Fibroblast of the aortic adventitia (primary cell): ENCODE data around the gene NPR2. TPM values are rescaled to one million over a fixed set of nuclear protein-coding genes. Genes with fewer than 3 reads are reported as not detected.

ENCODE experiments used
- DNase-seq: peaks from one replicate; pipeline ENCODE4 v3.0.0-alpha.2; 2010; ENCODE audit warnings: low read depth
- H3K4me3 ChIP-seq: 2 replicates; pipeline ENCODE4 v1.5.1; 2011; ENCODE audit warnings: low read depth, mild to moderate bottlenecking, control low read depth, low read length, moderate library complexity
- CTCF ChIP-seq: IDR thresholded peaks from 2 replicates; pipeline ENCODE4 v1.5.1; 2011; ENCODE audit warnings: mild to moderate bottlenecking, low read length, control low read depth, inconsistent platforms; ENCODE audit not compliant: insufficient read depth
- total RNA-seq: library from RNA; depleted of rRNA; stranded (reverse); fragments of >200 nt; gene quantifications from 2 replicates; pipeline ENCODE4 v1.2.3, GENCODE V29; 2012; ENCODE audit warnings: low replicate concordance

The NPR2 gene
- total RNA-seq, 1 donor = 17.1 TPM

DNA sequence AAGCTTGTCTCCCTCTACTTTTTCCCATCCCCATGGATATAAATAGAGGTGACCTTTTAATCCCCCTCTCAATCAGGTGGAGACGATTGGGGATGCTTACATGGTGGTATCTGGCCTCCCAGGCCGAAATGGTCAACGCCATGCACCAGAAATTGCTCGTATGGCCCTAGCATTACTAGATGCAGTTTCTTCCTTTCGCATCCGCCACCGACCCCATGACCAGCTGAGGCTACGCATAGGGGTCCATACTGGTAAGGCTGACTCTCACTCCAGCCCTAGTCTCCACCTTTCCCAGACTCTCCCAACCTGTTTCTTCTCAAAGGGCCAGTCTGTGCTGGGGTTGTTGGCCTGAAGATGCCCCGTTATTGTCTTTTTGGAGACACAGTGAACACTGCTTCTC lies 17.0 kb downstream of the NPR2 start:
- DNase-seq = no peak
- no peak for TF ChIP-seq CTCF
- no peak overlapping the region for H3K4me3 ChIP-seq

DNA sequence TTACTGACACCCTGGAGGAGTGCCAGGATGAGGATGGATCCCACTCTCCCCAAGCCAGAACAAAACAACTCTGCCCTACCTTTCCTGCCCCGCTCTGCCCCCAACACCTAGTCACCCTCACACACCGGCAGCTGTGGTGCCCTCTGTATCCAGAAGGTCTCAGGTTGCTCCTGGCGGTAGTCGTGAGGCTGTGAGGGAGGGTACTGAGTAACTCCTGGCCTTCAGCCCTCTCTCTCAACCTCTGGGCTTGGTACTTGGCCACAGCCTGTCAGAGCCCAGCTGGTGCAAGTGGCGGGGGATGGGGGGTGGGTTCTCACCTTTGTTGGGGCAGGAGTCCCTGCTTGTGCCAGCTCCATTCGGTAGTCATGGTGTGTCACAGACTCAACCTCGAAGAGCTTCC lies 18.7 kb downstream of the NPR2 start:
- TF ChIP-seq CTCF = no peak
- no peak overlapping the region for H3K4me3 ChIP-seq
- DNase-seq = no peak

- H3K4me3 ChIP-seq = peak overlapping the region; percentile 73
- DNase-seq = peak; percentile 39
- no peak for TF ChIP-seq CTCF
Measured at GRCh38 chr9:35811381-35812024, 20.1 kb downstream of the NPR2 start.

DNA sequence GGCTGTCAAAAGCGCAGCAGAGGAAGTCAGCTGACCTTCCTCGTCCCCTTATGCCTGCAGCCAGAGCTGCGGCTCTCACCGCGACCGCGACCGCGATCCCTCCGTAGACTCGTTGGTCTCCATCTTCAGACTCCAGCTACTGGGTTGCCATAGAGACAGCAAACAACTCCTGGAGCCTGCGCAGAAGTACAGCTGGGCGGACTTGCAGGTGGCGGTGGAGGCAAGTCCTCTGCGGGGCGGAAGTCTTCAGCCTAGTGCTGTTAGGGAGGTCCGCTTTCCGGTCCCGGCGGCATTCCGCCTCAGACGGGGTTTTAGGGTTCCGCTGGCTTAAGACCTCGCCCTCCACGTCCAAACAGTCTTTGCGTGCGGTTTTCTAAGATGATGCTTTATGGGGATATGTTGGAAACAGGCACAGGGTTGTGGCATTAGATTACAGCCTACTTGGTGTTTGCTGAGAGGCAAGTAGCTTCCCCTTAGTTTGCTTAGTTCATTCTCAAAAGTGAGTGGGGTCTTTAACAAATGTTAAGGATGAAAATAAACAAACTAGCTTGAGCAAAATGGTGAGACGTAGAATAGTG lies 20.7 kb downstream of the NPR2 start, which contains the start of gene SPAG8:
SPAG8 (minus strand) TSS at position 238 of the 578 bp plus-strand sequence; CDS start at position 123, 115 bp downstream.
- no peak for TF ChIP-seq CTCF
- peak within 1 kb of the TSS; percentile 73 for H3K4me3 ChIP-seq
- DNase-seq = peak; percentile 95

- H3K4me3 ChIP-seq = no peak overlapping the region
- peak; percentile 25 for DNase-seq
- TF ChIP-seq CTCF = peak; percentile 37
Measured at GRCh38 chr9:35813434-35814105, 22.2 kb downstream of the NPR2 start.

GRCh38 chr9:35814106-35814840 lies 22.9 kb downstream of the NPR2 start:
- peak; percentile 40 for TF ChIP-seq CTCF
- H3K4me3 ChIP-seq = peak overlapping the region; percentile 82
- peak; percentile 50 for DNase-seq
